ENCODE results near the gene PDE11A.

GRCh38 chr2:178074123-178075005 is 1.8 kb upstream of the PDE11A start:
- no peak for TF ChIP-seq POLR2A (IDR thresholded peaks at IDR 0.05; ENCODE audit: low read depth, low read length)
- no peak for TF ChIP-seq TAF1 (IDR thresholded peaks at IDR 0.05; ENCODE audit: low read depth, low read length)
